ENCODE measurements around the gene DNAJC12. TPM values are rescaled to one million over a fixed set of nuclear protein-coding genes. Genes with fewer than 3 reads are reported as not detected.

DNAJC12 gene
- total RNA-seq, 2 experiments from 2014 or later, result 12.8 to 19.4 TPM

- Histone ChIP-seq H3K4me1 (ENCODE audit: insufficient read depth, low read length, poor library complexity, severe bottlenecking) (no peaks in the 10 kb centered on the region), H3K36me3 (ENCODE audit: insufficient read depth, low read length) (no peaks in the 10 kb centered on the region), H3K27ac (ENCODE audit: low read depth, low read length, poor library complexity, severe bottlenecking) (no peak overlapping the region), H3K4me2 (ENCODE audit: low read length) (no peak overlapping the region), H3K79me2 (ENCODE audit: insufficient read depth, low read depth, low read length) (no peaks in the 10 kb centered on the region), H3K4me3 (ENCODE audit: low read depth, low read length, poor library complexity, severe bottlenecking) (no peak overlapping the region), H4K20me1 (ENCODE audit: insufficient read depth, low read length) (no peaks in the 10 kb centered on the region), H3K9me2 (ENCODE audit: insufficient read depth, low read length) (no peaks in the 10 kb centered on the region), H2AFZ (ENCODE audit: low read length) (no peak overlapping the region), H3K9me3 (ENCODE audit: low read length) (no peaks in the 10 kb centered on the region)
- DNase-seq (ENCODE audit: low spot score), result no peak
- CTCF ChIA-PET (ENCODE audit: unreplicated experiment), result interaction anchor here (1.3 kb wide), 1 partner anchor 14 kb away, joined by 3 read pairs; no protein-coding TSS in a partner anchor
- intact Hi-C loops (cut with micrococcal nuclease; ENCODE audit: unreplicated experiment), result no loop called here
- BruUV-seq (replicated peaks), result no TSS peak
- no peak for TF ChIP-seq CTCF (conservative IDR thresholded peaks at IDR 0.05; ENCODE audit: low read length)
- TF ChIP-seq EZH2phosphoT487 (IDR thresholded peaks at IDR 0.05; ENCODE audit: borderline replicate concordance, low read depth, low read length), result no peak
- POLR2A ChIA-PET, result interaction anchor here (0.6 kb wide), 1 partner anchor 355 kb away, joined by 3 read pairs; no protein-coding TSS in a partner anchor
Measured at GRCh38 chr10:67802767-67803538, 35.0 kb downstream of the DNAJC12 start.

GRCh38 chr10:67801118-67801517 lies 36.9 kb downstream of the DNAJC12 start:
- Histone ChIP-seq H3K4me3 (ENCODE audit: low read depth, low read length, poor library complexity, severe bottlenecking) (no peak overlapping the region), H3K4me2 (ENCODE audit: low read length) (no peak overlapping the region), H3K36me3 (ENCODE audit: insufficient read depth, low read length) (no peaks in the 10 kb centered on the region), H3K27ac (ENCODE audit: low read depth, low read length, poor library complexity, severe bottlenecking) (no peak overlapping the region), H3K4me1 (ENCODE audit: insufficient read depth, low read length, poor library complexity, severe bottlenecking) (no peaks in the 10 kb centered on the region), H3K79me2 (ENCODE audit: insufficient read depth, low read depth, low read length) (no peaks in the 10 kb centered on the region), H2AFZ (ENCODE audit: low read length) (no peak overlapping the region), H4K20me1 (ENCODE audit: insufficient read depth, low read length) (no peaks in the 10 kb centered on the region), H3K9me3 (ENCODE audit: low read length) (no peaks in the 10 kb centered on the region), H3K9me2 (ENCODE audit: insufficient read depth, low read length) (no peaks in the 10 kb centered on the region)
- POLR2A ChIA-PET, result interaction anchor here (1.6 kb wide), 1 partner anchor 10 kb away, joined by 5 read pairs; no protein-coding TSS in a partner anchor
- TF ChIP-seq CTCF (conservative IDR thresholded peaks at IDR 0.05; ENCODE audit: low read length), result no peak
- TF ChIP-seq EZH2phosphoT487 (IDR thresholded peaks at IDR 0.05; ENCODE audit: borderline replicate concordance, low read depth, low read length), result no peak
- DNase-seq (ENCODE audit: low spot score), result no peak
- intact Hi-C loops (cut with micrococcal nuclease; ENCODE audit: unreplicated experiment), result no loop called here
- BruUV-seq (replicated peaks), result no TSS peak
- CTCF ChIA-PET (ENCODE audit: unreplicated experiment), result no interaction called here

GRCh38 chr10:67794909-67795460 lies 43.0 kb downstream of the DNAJC12 start:
- CTCF ChIA-PET (ENCODE audit: unreplicated experiment), result no interaction called here
- no peak overlapping the region for H3K27ac ChIP-seq (ENCODE audit: low read depth, low read length, poor library complexity, severe bottlenecking)
- TF ChIP-seq EZH2phosphoT487 (IDR thresholded peaks at IDR 0.05; ENCODE audit: borderline replicate concordance, low read depth, low read length) (no peak), CTCF (conservative IDR thresholded peaks at IDR 0.05; ENCODE audit: low read length) (no peak)
- H3K4me2 ChIP-seq (ENCODE audit: low read length), result no peak overlapping the region
- DNase-seq (ENCODE audit: low spot score), result no peak
- peaks cover 13% of the 10 kb centered on the region for H3K4me1 ChIP-seq (ENCODE audit: insufficient read depth, low read length, poor library complexity, severe bottlenecking)
- intact Hi-C loops (cut with micrococcal nuclease; ENCODE audit: unreplicated experiment), result no loop called here
- H3K9me3 ChIP-seq (ENCODE audit: low read length), result no peaks in the 10 kb centered on the region
- H3K9me2 ChIP-seq (ENCODE audit: insufficient read depth, low read length), result no peaks in the 10 kb centered on the region
- no TSS peak for BruUV-seq (replicated peaks)
- no peaks in the 10 kb centered on the region for H4K20me1 ChIP-seq (ENCODE audit: insufficient read depth, low read length)
- POLR2A ChIA-PET, result interaction anchor here (0.5 to 1.1 kb wide), 5 partner anchors 10 to 836 kb away, joined by 3 to 4 read pairs (median 3); no protein-coding TSS in a partner anchor
- peak overlapping the region; percentile 67; the same call in 1 of the 2 replicates for H2AFZ ChIP-seq (ENCODE audit: low read length)
- no peaks in the 10 kb centered on the region for H3K79me2 ChIP-seq (ENCODE audit: insufficient read depth, low read depth, low read length)
- H3K36me3 ChIP-seq (ENCODE audit: insufficient read depth, low read length), result no peaks in the 10 kb centered on the region
- no peak overlapping the region for H3K4me3 ChIP-seq (ENCODE audit: low read depth, low read length, poor library complexity, severe bottlenecking)

Data from OCI-LY7 (cell line).